Ishikawa (cell line): ENCODE results near the gene TP53BP2.
A peak's percentile ranks its signal among the peaks of the same experiment; 100 is the strongest.

Experiments used
- CEBPB ChIP-seq: IDR thresholded peaks from 2 replicates; pipeline ENCODE4 v1.6.1; 2012
- CREB1 ChIP-seq: IDR thresholded peaks from 2 replicates; pipeline ENCODE4 v1.6.1; 2012; ENCODE audit warnings: low read depth
- EGR1 ChIP-seq: IDR thresholded peaks from 2 replicates; pipeline ENCODE4 v1.6.1; 2012
- EP300 ChIP-seq: IDR thresholded peaks from 2 replicates; pipeline ENCODE4 v1.6.1; 2012; ENCODE audit warnings: borderline replicate concordance
- FOXM1 ChIP-seq: IDR thresholded peaks from 2 replicates; pipeline ENCODE4 v1.6.1; 2012; ENCODE audit warnings: low read depth, borderline replicate concordance
- MAX ChIP-seq: IDR thresholded peaks from 2 replicates; pipeline ENCODE4 v1.6.1; 2012
- NFIC ChIP-seq: IDR thresholded peaks from 2 replicates; pipeline ENCODE4 v1.6.1; 2012
- RAD21 ChIP-seq: IDR thresholded peaks from 2 replicates; pipeline ENCODE4 v1.6.1; 2012; ENCODE audit warnings: low read depth
- REST ChIP-seq: IDR thresholded peaks from 2 replicates; pipeline ENCODE4 v1.6.1; 2012; ENCODE audit warnings: low read depth, mild to moderate bottlenecking
- TAF1 ChIP-seq: IDR thresholded peaks from 2 replicates; pipeline ENCODE4 v1.6.1; 2012; ENCODE audit warnings: low read depth, mild to moderate bottlenecking
- TCF12 ChIP-seq: IDR thresholded peaks from 2 replicates; pipeline ENCODE4 v1.6.1; 2012; ENCODE audit warnings: low read depth
- TEAD4 ChIP-seq: IDR thresholded peaks from 2 replicates; pipeline ENCODE4 v1.6.1; 2012
- USF1 ChIP-seq: IDR thresholded peaks from 2 replicates; pipeline ENCODE4 v1.6.1; 2012
- YY1 ChIP-seq: IDR thresholded peaks from 2 replicates; pipeline ENCODE4 v1.6.1; 2012; ENCODE audit warnings: low read depth
- ZBTB7A ChIP-seq: IDR thresholded peaks from 2 replicates; pipeline ENCODE4 v1.6.1; 2012; ENCODE audit warnings: low read depth

Gene TP53BP2

GRCh38 chr1:223845810-223846682 lies at the start of gene TP53BP2:
TP53BP2 (minus strand) TSS chr1:223845947; CDS start chr1:223845680, 267 bp downstream.
- TF ChIP-seq RAD21 (peak; percentile 33; the same call in 1 of the 2 replicates), NFIC (no peak), EP300 (no peak), REST (no peak), USF1 (no peak), TCF12 (no peak), CREB1 (no peak), ZBTB7A (no peak), FOXM1 (no peak), CEBPB (no peak; the same call in 1 of the 2 replicates), TAF1 (peak; percentile 84), MAX (no peak; the same call in none of the 2 replicates), EGR1 (no peak), YY1 (peak; percentile 65; the same call in 1 of the 2 replicates), TEAD4 (no peak)

- no peak for TF ChIP-seq TEAD4
- TF ChIP-seq REST: no peak
- TF ChIP-seq USF1: no peak
- TF ChIP-seq YY1: no peak
- TF ChIP-seq TCF12: no peak
- no peak for TF ChIP-seq TAF1
- TF ChIP-seq EGR1: no peak
- no peak for TF ChIP-seq MAX
- TF ChIP-seq NFIC: no peak
- TF ChIP-seq CEBPB: no peak
- TF ChIP-seq FOXM1: no peak
- no peak for TF ChIP-seq RAD21
- no peak for TF ChIP-seq ZBTB7A
- no peak for TF ChIP-seq CREB1
- no peak for TF ChIP-seq EP300
These were observed 42.1 kb upstream of the TP53BP2 start for GRCh38 chr1:223887747-223888418.

GRCh38 chr1:223886516-223886921 lies 40.8 kb upstream of the TP53BP2 start:
- TF ChIP-seq TAF1 (no peak), EGR1 (no peak), CREB1 (no peak), TCF12 (no peak), FOXM1 (no peak), ZBTB7A (no peak), REST (no peak), NFIC (no peak), YY1 (no peak), USF1 (no peak), EP300 (no peak), CEBPB (no peak), MAX (no peak), TEAD4 (no peak), RAD21 (no peak)
